ENCODE measurements around the gene KCNJ6.

KCNJ6 gene

DNA sequence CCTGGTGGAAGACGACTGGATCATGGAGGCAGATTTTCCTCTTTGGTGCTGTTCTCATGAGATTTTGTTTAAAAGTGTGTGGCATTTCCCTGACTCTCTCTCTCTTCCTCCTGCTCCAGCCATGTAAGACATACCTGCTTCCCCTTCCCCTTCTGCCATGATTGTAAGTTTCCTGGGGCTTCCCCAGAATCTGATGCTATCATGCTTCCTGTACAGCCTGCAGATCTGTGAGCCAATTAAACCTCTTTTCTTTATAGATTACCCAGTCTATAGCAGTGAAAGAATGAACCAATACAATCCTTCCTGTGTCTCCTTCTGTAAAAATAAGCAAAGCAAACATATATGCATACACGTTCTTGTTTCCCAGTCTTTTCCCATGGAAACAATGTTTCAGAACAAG lies 276.5 kb downstream of the KCNJ6 start:
- Histone ChIP-seq H3K27me3 (replicated peaks in 2 of 5; ENCODE audit: control insufficient read depth in 4 of 5, insufficient read depth in 5 of 5, low read length in 4 of 5) (peaks cover 0 to 13% (median 4%) of the 10 kb centered on the region in 5 experiments), H3K4me3 (ENCODE audit: control insufficient read depth in 1 of 7, extremely low read depth in 1 of 7, insufficient read depth in 4 of 7, low read depth in 2 of 7, low read length in 6 of 7) (no peak overlapping the region), H3K36me3 (ENCODE audit: control insufficient read depth in 4 of 4, insufficient read depth in 4 of 4, low read length in 3 of 4) (no peaks in the 10 kb centered on the region), H3K27ac (ENCODE audit: insufficient read depth in 1 of 2, low read depth in 1 of 2, low read length in 2 of 2, poor library complexity in 1 of 2, severe bottlenecking in 2 of 2) (no peak overlapping the region), H3K4me1 (ENCODE audit: control extremely low read depth in 1 of 4, control insufficient read depth in 4 of 4, insufficient read depth in 4 of 4, low read length in 3 of 4) (no peaks in the 10 kb centered on the region), H3K9me3 (ENCODE audit: control extremely low read depth in 1 of 5, control insufficient read depth in 4 of 5, insufficient read depth in 2 of 5, low read depth in 1 of 5, low read length in 4 of 5) (no peaks in the 10 kb centered on the region)
- DNase-seq: peak in 1 of 3 donors; percentile 11
- 88% methylated on average over 2 of the region's 2 CpGs for WGBS (ENCODE audit: insufficient coverage)
- POLR2A ChIA-PET: no interaction called here
- CTCF ChIA-PET: no interaction called here

GRCh38 chr21:37636152-37636860 lies 280.0 kb downstream of the KCNJ6 start:
- Histone ChIP-seq H3K27ac (ENCODE audit: insufficient read depth in 1 of 2, low read depth in 1 of 2, low read length in 2 of 2, poor library complexity in 1 of 2, severe bottlenecking in 2 of 2) (no peak overlapping the region), H3K9me3 (ENCODE audit: control extremely low read depth in 1 of 5, control insufficient read depth in 4 of 5, insufficient read depth in 2 of 5, low read depth in 1 of 5, low read length in 4 of 5) (peaks cover 0 to 6% (median 1%) of the 10 kb centered on the region in 5 experiments), H3K27me3 (replicated peaks in 2 of 5; ENCODE audit: control insufficient read depth in 4 of 5, insufficient read depth in 5 of 5, low read length in 4 of 5) (peaks cover 0 to 5% (median 0%) of the 10 kb centered on the region in 5 experiments), H3K4me3 (ENCODE audit: control insufficient read depth in 1 of 7, extremely low read depth in 1 of 7, insufficient read depth in 4 of 7, low read depth in 2 of 7, low read length in 6 of 7) (no peak overlapping the region), H3K4me1 (ENCODE audit: control extremely low read depth in 1 of 4, control insufficient read depth in 4 of 4, insufficient read depth in 4 of 4, low read length in 3 of 4) (no peaks in the 10 kb centered on the region), H3K36me3 (ENCODE audit: control insufficient read depth in 4 of 4, insufficient read depth in 4 of 4, low read length in 3 of 4) (no peaks in the 10 kb centered on the region)
- CTCF ChIA-PET: interaction anchor here (1.0 kb wide), 1 partner anchor 10 kb away, joined by 3 read pairs; no protein-coding TSS in a partner anchor
- POLR2A ChIA-PET: no interaction called here
- no peak for DNase-seq
- WGBS (ENCODE audit: insufficient coverage): 99% methylated on average over 8 of the region's 8 CpGs

- ChIA-PET CTCF (no interaction called here), POLR2A (no interaction called here)
- H3K4me1 ChIP-seq (ENCODE audit: control extremely low read depth in 1 of 4, control insufficient read depth in 4 of 4, insufficient read depth in 4 of 4, low read length in 3 of 4): no peaks in the 10 kb centered on the region
- no peak overlapping the region for H3K4me3 ChIP-seq (ENCODE audit: control insufficient read depth in 1 of 7, extremely low read depth in 1 of 7, insufficient read depth in 4 of 7, low read depth in 2 of 7, low read length in 6 of 7)
- 78% methylated on average over 10 of the region's 12 CpGs for WGBS (ENCODE audit: insufficient coverage)
- H3K27me3 ChIP-seq (replicated peaks in 2 of 5; ENCODE audit: control insufficient read depth in 4 of 5, insufficient read depth in 5 of 5, low read length in 4 of 5): peaks cover 0 to 5% (median 0%) of the 10 kb centered on the region in 5 experiments
- H3K36me3 ChIP-seq (ENCODE audit: control insufficient read depth in 4 of 4, insufficient read depth in 4 of 4, low read length in 3 of 4): no peaks in the 10 kb centered on the region
- H3K9me3 ChIP-seq (ENCODE audit: control extremely low read depth in 1 of 5, control insufficient read depth in 4 of 5, insufficient read depth in 2 of 5, low read depth in 1 of 5, low read length in 4 of 5): peaks cover 0 to 6% (median 1%) of the 10 kb centered on the region in 5 experiments
- peak in 2 of 3 donors; percentile 14 to 17 for DNase-seq
- H3K27ac ChIP-seq (ENCODE audit: insufficient read depth in 1 of 2, low read depth in 1 of 2, low read length in 2 of 2, poor library complexity in 1 of 2, severe bottlenecking in 2 of 2): no peak overlapping the region
These were observed 284.7 kb downstream of the KCNJ6 start for GRCh38 chr21:37631319-37632117.

- H3K4me1 ChIP-seq (ENCODE audit: control extremely low read depth in 1 of 4, control insufficient read depth in 4 of 4, insufficient read depth in 4 of 4, low read length in 3 of 4): no peaks in the 10 kb centered on the region
- H3K36me3 ChIP-seq (ENCODE audit: control insufficient read depth in 4 of 4, insufficient read depth in 4 of 4, low read length in 3 of 4): no peaks in the 10 kb centered on the region
- H3K27me3 ChIP-seq (replicated peaks in 2 of 5; ENCODE audit: control insufficient read depth in 4 of 5, insufficient read depth in 5 of 5, low read length in 4 of 5): peaks cover 0 to 5% (median 0%) of the 10 kb centered on the region in 5 experiments
- no peak for DNase-seq
- no peak overlapping the region for H3K4me3 ChIP-seq (ENCODE audit: control insufficient read depth in 1 of 7, extremely low read depth in 1 of 7, insufficient read depth in 4 of 7, low read depth in 2 of 7, low read length in 6 of 7)
- peaks cover 0 to 6% (median 1%) of the 10 kb centered on the region in 5 experiments for H3K9me3 ChIP-seq (ENCODE audit: control extremely low read depth in 1 of 5, control insufficient read depth in 4 of 5, insufficient read depth in 2 of 5, low read depth in 1 of 5, low read length in 4 of 5)
- H3K27ac ChIP-seq (ENCODE audit: insufficient read depth in 1 of 2, low read depth in 1 of 2, low read length in 2 of 2, poor library complexity in 1 of 2, severe bottlenecking in 2 of 2): no peak overlapping the region
- 100% methylated on average over 2 of the region's 2 CpGs for WGBS (ENCODE audit: insufficient coverage)
- ChIA-PET POLR2A (no interaction called here), CTCF (no interaction called here)
These were observed 285.4 kb downstream of the KCNJ6 start for GRCh38 chr21:37630872-37631271.

DNA sequence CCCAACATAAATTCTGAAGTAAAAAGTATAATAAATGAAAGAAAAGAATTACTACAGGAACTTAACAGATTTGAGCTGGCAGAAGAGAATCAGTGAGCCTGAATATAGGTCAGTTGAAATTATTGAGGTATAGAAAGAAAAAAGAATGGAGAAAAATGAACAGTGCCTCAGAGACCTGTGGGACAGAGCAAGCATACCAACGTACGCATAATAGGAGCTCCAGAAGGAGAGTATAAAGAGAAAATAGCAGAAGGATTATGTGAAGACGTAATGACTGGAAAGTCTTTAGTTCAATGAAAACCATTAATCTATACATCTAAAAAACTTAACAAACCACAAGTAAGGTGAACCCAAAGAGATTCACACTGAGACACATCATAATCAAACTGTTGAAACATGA lies 287.9 kb downstream of the KCNJ6 start:
- Histone ChIP-seq H3K9me3 (ENCODE audit: control extremely low read depth in 1 of 5, control insufficient read depth in 4 of 5, insufficient read depth in 2 of 5, low read depth in 1 of 5, low read length in 4 of 5) (peaks cover 0 to 1% (median 0%) of the 10 kb centered on the region in 5 experiments), H3K27ac (ENCODE audit: insufficient read depth in 1 of 2, low read depth in 1 of 2, low read length in 2 of 2, poor library complexity in 1 of 2, severe bottlenecking in 2 of 2) (no peak overlapping the region), H3K4me3 (ENCODE audit: control insufficient read depth in 1 of 7, extremely low read depth in 1 of 7, insufficient read depth in 4 of 7, low read depth in 2 of 7, low read length in 6 of 7) (no peak overlapping the region), H3K4me1 (ENCODE audit: control extremely low read depth in 1 of 4, control insufficient read depth in 4 of 4, insufficient read depth in 4 of 4, low read length in 3 of 4) (no peaks in the 10 kb centered on the region), H3K36me3 (ENCODE audit: control insufficient read depth in 4 of 4, insufficient read depth in 4 of 4, low read length in 3 of 4) (no peaks in the 10 kb centered on the region), H3K27me3 (replicated peaks in 2 of 5; ENCODE audit: control insufficient read depth in 4 of 5, insufficient read depth in 5 of 5, low read length in 4 of 5) (peaks cover 0 to 5% (median 0%) of the 10 kb centered on the region in 5 experiments)
- WGBS (ENCODE audit: insufficient coverage): no CpG with 5 or more reads among the region's 3 CpGs
- CTCF ChIA-PET: no interaction called here
- POLR2A ChIA-PET: no interaction called here
- no peak for DNase-seq

DNA sequence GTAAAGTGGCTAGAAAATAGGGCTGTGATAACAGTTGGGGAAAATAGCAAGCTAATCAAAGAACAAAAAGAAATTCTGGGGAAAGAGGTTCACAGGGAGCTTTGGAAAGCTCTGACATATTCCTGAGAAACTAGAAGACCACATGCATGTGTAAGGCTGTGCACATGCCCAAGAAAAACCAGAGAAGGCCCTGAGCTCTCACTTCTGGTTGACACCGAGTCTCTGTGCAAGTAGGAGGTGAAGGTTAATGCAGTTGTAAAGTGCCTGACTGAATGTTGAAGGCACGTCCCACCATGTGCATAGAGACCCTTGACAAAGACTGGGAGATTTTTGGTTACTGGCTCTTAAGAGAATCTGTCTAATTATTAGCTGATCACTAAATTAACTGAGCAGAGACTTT lies 288.7 kb downstream of the KCNJ6 start:
- no peaks in the 10 kb centered on the region for H3K9me3 ChIP-seq (ENCODE audit: control extremely low read depth in 1 of 5, control insufficient read depth in 4 of 5, insufficient read depth in 2 of 5, low read depth in 1 of 5, low read length in 4 of 5)
- no peaks in the 10 kb centered on the region for H3K36me3 ChIP-seq (ENCODE audit: control insufficient read depth in 4 of 4, insufficient read depth in 4 of 4, low read length in 3 of 4)
- DNase-seq: no peak
- no peak overlapping the region for H3K4me3 ChIP-seq (ENCODE audit: control insufficient read depth in 1 of 7, extremely low read depth in 1 of 7, insufficient read depth in 4 of 7, low read depth in 2 of 7, low read length in 6 of 7)
- H3K27ac ChIP-seq (ENCODE audit: insufficient read depth in 1 of 2, low read depth in 1 of 2, low read length in 2 of 2, poor library complexity in 1 of 2, severe bottlenecking in 2 of 2): no peak overlapping the region
- peaks cover 0 to 5% (median 0%) of the 10 kb centered on the region in 5 experiments for H3K27me3 ChIP-seq (replicated peaks in 2 of 5; ENCODE audit: control insufficient read depth in 4 of 5, insufficient read depth in 5 of 5, low read length in 4 of 5)
- CTCF ChIA-PET: no interaction called here
- 100% methylated on average over 1 of the region's 2 CpGs for WGBS (ENCODE audit: insufficient coverage)
- POLR2A ChIA-PET: interaction anchor here (0.6 kb wide), 1 partner anchor 62 kb away, joined by 6 read pairs; no protein-coding TSS in a partner anchor
- no peaks in the 10 kb centered on the region for H3K4me1 ChIP-seq (ENCODE audit: control extremely low read depth in 1 of 4, control insufficient read depth in 4 of 4, insufficient read depth in 4 of 4, low read length in 3 of 4)

DNA sequence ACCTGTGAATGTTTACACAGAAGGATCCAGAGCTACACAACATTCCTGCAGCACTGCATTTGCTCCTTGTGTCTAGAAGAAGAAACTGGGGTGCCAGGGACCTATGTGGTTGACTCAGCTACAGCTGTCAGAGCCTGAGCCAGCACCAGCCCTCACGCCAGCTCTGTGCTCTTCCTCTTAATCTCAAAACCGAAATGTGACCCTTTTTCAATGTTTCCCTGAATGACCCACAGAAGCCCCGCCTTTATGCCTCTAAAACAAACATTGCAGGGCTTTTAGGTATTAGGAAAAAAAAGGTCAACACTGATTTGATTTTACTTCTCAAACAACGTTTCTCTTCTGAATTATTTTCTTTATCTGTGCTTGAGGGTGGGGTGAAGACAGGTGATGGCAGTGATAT lies 289.2 kb downstream of the KCNJ6 start:
- no peak overlapping the region for H3K4me3 ChIP-seq (ENCODE audit: control insufficient read depth in 1 of 7, extremely low read depth in 1 of 7, insufficient read depth in 4 of 7, low read depth in 2 of 7, low read length in 6 of 7)
- ChIA-PET CTCF (no interaction called here), POLR2A (interaction anchor here (0.6 kb wide), 1 partner anchor 61 kb away, joined by 6 read pairs; no protein-coding TSS in a partner anchor)
- WGBS (ENCODE audit: insufficient coverage): 93% methylated on average over 3 of the region's 4 CpGs
- DNase-seq: no peak
- no peaks in the 10 kb centered on the region for H3K9me3 ChIP-seq (ENCODE audit: control extremely low read depth in 1 of 5, control insufficient read depth in 4 of 5, insufficient read depth in 2 of 5, low read depth in 1 of 5, low read length in 4 of 5)
- no peak overlapping the region for H3K27ac ChIP-seq (ENCODE audit: insufficient read depth in 1 of 2, low read depth in 1 of 2, low read length in 2 of 2, poor library complexity in 1 of 2, severe bottlenecking in 2 of 2)
- H3K36me3 ChIP-seq (ENCODE audit: control insufficient read depth in 4 of 4, insufficient read depth in 4 of 4, low read length in 3 of 4): no peaks in the 10 kb centered on the region
- peaks cover 0 to 5% (median 0%) of the 10 kb centered on the region in 5 experiments for H3K27me3 ChIP-seq (replicated peaks in 2 of 5; ENCODE audit: control insufficient read depth in 4 of 5, insufficient read depth in 5 of 5, low read length in 4 of 5)
- H3K4me1 ChIP-seq (ENCODE audit: control extremely low read depth in 1 of 4, control insufficient read depth in 4 of 4, insufficient read depth in 4 of 4, low read length in 3 of 4): no peaks in the 10 kb centered on the region

All from common myeloid progenitor, CD34-positive (primary cell).